ENCODE data around the gene MESP2. TPM values are rescaled to one million over a fixed set of nuclear protein-coding genes. Genes with fewer than 3 reads are reported as not detected.

Gene MESP2
- total and polyA plus RNA-seq, 4 donors, result 0.03 TPM; not detected in 3

- H3K9ac ChIP-seq (ENCODE audit: low read depth in 1 of 2, low read length in 2 of 2), result no peak overlapping the region
- TF ChIP-seq FOXA1 (IDR thresholded peaks at IDR 0.05) (no peak), RXRA (IDR thresholded peaks at IDR 0.05) (no peak), REST (IDR thresholded peaks at IDR 0.05) (no peak), JUND (IDR thresholded peaks at IDR 0.05) (no peak)
- DNase-seq (ENCODE audit: low spot score), result no peak
These were observed 34.7 kb downstream of the MESP2 start for GRCh38 chr15:89810837-89811236.

GRCh38 chr15:89812011-89812846, 36.1 kb downstream of the MESP2 start:
- H3K36me3 ChIP-seq (ENCODE audit: control insufficient read depth in 4 of 4, insufficient read depth in 3 of 4, low read depth in 1 of 4, low read length in 3 of 4), result no peaks in the 10 kb centered on the region
- H3K27ac ChIP-seq (ENCODE audit: low read depth in 1 of 2, low read length in 2 of 2), result peak overlapping the region in 1 of 2 donors; percentile 38
- peak overlapping the region in 1 of 3 donors; percentile 6 for H3K4me3 ChIP-seq (ENCODE audit: low read depth in 1 of 3, low read length in 3 of 3)
- no peaks in the 10 kb centered on the region for H3K9me3 ChIP-seq (ENCODE audit: control insufficient read depth in 4 of 4, low read length in 3 of 4)
- no peak overlapping the region for H3K9ac ChIP-seq (ENCODE audit: low read depth in 1 of 2, low read length in 2 of 2)
- DNase-seq (ENCODE audit: low spot score), result no peak
- TF ChIP-seq FOXA1 (IDR thresholded peaks at IDR 0.05) (no peak), SP1 (IDR thresholded peaks at IDR 0.05) (peak; percentile 92), FOXA2 (IDR thresholded peaks at IDR 0.05) (no peak), ZBTB33 (IDR thresholded peaks at IDR 0.05) (no peak), MAX (IDR thresholded peaks at IDR 0.05) (peak; percentile 33), TAF1 (conservative IDR thresholded peaks at IDR 0.05) (no peak), HNF4G (IDR thresholded peaks at IDR 0.05) (no peak), HNF4A (conservative IDR thresholded peaks at IDR 0.05) (peak; percentile 70 to 87), ATF3 (IDR thresholded peaks at IDR 0.05) (peak; percentile 51), GABPA (IDR thresholded peaks at IDR 0.05 in 1 of 2, conservative IDR thresholded peaks at IDR 0.05 in 1 of 2) (no peak), RAD21 (IDR thresholded peaks at IDR 0.05) (peak in 1 of 2 donors; percentile 36), JUND (IDR thresholded peaks at IDR 0.05) (peak in 1 of 2 donors; percentile 29), YY1 (IDR thresholded peaks at IDR 0.05) (peak; percentile 44), NR2F2 (IDR thresholded peaks at IDR 0.05) (peak; percentile 52), CTCF (IDR thresholded peaks at IDR 0.05; ENCODE audit: low read depth, low read length, missing input control) (no peak), REST (IDR thresholded peaks at IDR 0.05) (no peak), RXRA (IDR thresholded peaks at IDR 0.05) (peak; percentile 70 to 85), EGR1 (IDR thresholded peaks at IDR 0.05; ENCODE audit: low read depth in 2 of 2) (no peak)
- no peaks in the 10 kb centered on the region for H3K27me3 ChIP-seq (ENCODE audit: control insufficient read depth in 4 of 4, insufficient read depth in 4 of 4, low read length in 3 of 4)
- H3K4me1 ChIP-seq (ENCODE audit: control insufficient read depth in 4 of 4, insufficient read depth in 4 of 4, low read length in 3 of 4), result peaks cover 19 to 63% (median 49%) of the 10 kb centered on the region in 4 donors
- 18% methylated on average over 8 of the region's 8 CpGs for WGBS

More at GRCh38 chr15:89810837-89811236, 34.7 kb downstream of the MESP2 start:
- Histone ChIP-seq H3K36me3 (ENCODE audit: control insufficient read depth in 4 of 4, insufficient read depth in 3 of 4, low read depth in 1 of 4, low read length in 3 of 4) (no peaks in the 10 kb centered on the region), H3K27me3 (ENCODE audit: control insufficient read depth in 4 of 4, insufficient read depth in 4 of 4, low read length in 3 of 4) (no peaks in the 10 kb centered on the region), H3K9me3 (ENCODE audit: control insufficient read depth in 4 of 4, low read length in 3 of 4) (no peaks in the 10 kb centered on the region), H3K4me1 (ENCODE audit: control insufficient read depth in 4 of 4, insufficient read depth in 4 of 4, low read length in 3 of 4) (peaks cover 20 to 75% (median 57%) of the 10 kb centered on the region in 4 donors), H3K4me3 (ENCODE audit: low read depth in 1 of 3, low read length in 3 of 3) (no peak overlapping the region), H3K27ac (ENCODE audit: low read depth in 1 of 2, low read length in 2 of 2) (no peak overlapping the region)
- 95% methylated on average over 7 of the region's 7 CpGs for WGBS

Measured in liver (tissue), 9 donors.